Type B pancreatic cell (in vitro differentiated cells): ENCODE measurements around the gene DYNLT4. TPM values are rescaled to one million over a fixed set of nuclear protein-coding genes. Genes with fewer than 3 reads are reported as not detected.
"Not testable (repeated sequence)": the region's sequence is repeated elsewhere in the genome, so short reads cannot be mapped to it uniquely, and the experiment has no call there.

Experiments used
- DNase-seq: peaks from one replicate; pipeline ENCODE4 v3.0.0; 2021; ENCODE audit warnings: mixed read lengths; ENCODE audit not compliant: unreplicated experiment; ENCODE audit errors: extremely low spot score
- H3K27ac Mint-ChIP-seq: 2 replicates; pipeline ENCODE4 v1.8.0; 2021; ENCODE audit warnings: mild to moderate bottlenecking, mixed read lengths
- H3K27me3 Mint-ChIP-seq: 2 replicates; pipeline ENCODE4 v1.8.0; 2021; ENCODE audit warnings: mixed read lengths
- H3K36me3 Mint-ChIP-seq: 2 replicates; pipeline ENCODE4 v1.8.0; 2021; ENCODE audit warnings: mixed read lengths
- H3K4me1 Mint-ChIP-seq: one replicate; pipeline ENCODE4 v1.8.0; 2021; ENCODE audit warnings: mixed read lengths; ENCODE audit not compliant: unreplicated experiment
- H3K4me3 Mint-ChIP-seq: 2 replicates; pipeline ENCODE4 v1.8.0; 2021; ENCODE audit warnings: mild to moderate bottlenecking, mixed read lengths
- H3K9me3 Mint-ChIP-seq: 2 replicates; pipeline ENCODE4 v1.8.0; 2021; ENCODE audit warnings: mixed read lengths
- CTCF ChIP-seq: fragments of 200-600 bp; sonication (generic); conservative IDR thresholded peaks from 2 replicates; pipeline ENCODE4 v1.5.0; 2021; ENCODE audit warnings: antibody characterized with exemption, mild to moderate bottlenecking
- total RNA-seq: library from RNA; stranded (reverse); gene quantifications from 2 replicates; pipeline ENCODE4 v1.2.1, GENCODE V29; 2021; ENCODE audit warnings: low replicate concordance

DYNLT4 gene
- total RNA-seq, 1 donor from 2014 or later, result 1.1 TPM

- no peaks in the 10 kb centered on the region for H3K36me3 Mint-ChIP-seq
- H3K4me3 Mint-ChIP-seq, result no peak overlapping the region
- H3K27ac Mint-ChIP-seq, result no peak overlapping the region
- H3K4me1 Mint-ChIP-seq, result peaks cover 7% of the 10 kb centered on the region
- DNase-seq, result no peak
- TF ChIP-seq CTCF, result no peak
- no peaks in the 10 kb centered on the region for H3K9me3 Mint-ChIP-seq
- H3K27me3 Mint-ChIP-seq, result no peaks in the 10 kb centered on the region
Measured at GRCh38 chr1:44827197-44828002, 20.2 kb upstream of the DYNLT4 start.

- Mint-ChIP-seq H3K9me3 (no peaks in the 10 kb centered on the region), H3K4me1 (peaks cover 6% of the 10 kb centered on the region), H3K4me3 (no peak overlapping the region), H3K27ac (no peak overlapping the region), H3K36me3 (no peaks in the 10 kb centered on the region), H3K27me3 (no peaks in the 10 kb centered on the region)
- no peak for TF ChIP-seq CTCF
- no peak for DNase-seq
Measured at GRCh38 chr1:44826375-44827196, 19.4 kb upstream of the DYNLT4 start.

GRCh38 chr1:44824392-44824791 lies 17.2 kb upstream of the DYNLT4 start:
- not testable (repeated sequence) for H3K9me3 Mint-ChIP-seq, H3K36me3 Mint-ChIP-seq, H3K4me1 Mint-ChIP-seq, H3K4me3 Mint-ChIP-seq, DNase-seq, H3K27ac Mint-ChIP-seq, H3K27me3 Mint-ChIP-seq

GRCh38 chr1:44822981-44823451 lies 15.9 kb upstream of the DYNLT4 start:
- H3K9me3 Mint-ChIP-seq, result no peaks in the 10 kb centered on the region
- no peak for TF ChIP-seq CTCF

GRCh38 chr1:44822131-44822701 lies 15.1 kb upstream of the DYNLT4 start:
- Mint-ChIP-seq H3K9me3 (no peaks in the 10 kb centered on the region), H3K4me1 (peaks cover 17% of the 10 kb centered on the region), H3K27ac (no peak overlapping the region), H3K36me3 (no peaks in the 10 kb centered on the region), H3K4me3 (no peak overlapping the region), H3K27me3 (peaks cover 3% of the 10 kb centered on the region)
- no peak for TF ChIP-seq CTCF
- no peak for DNase-seq

More at GRCh38 chr1:44822981-44823451, 15.9 kb upstream of the DYNLT4 start:
- H3K4me1 Mint-ChIP-seq, result peaks cover 16% of the 10 kb centered on the region
- no peak overlapping the region for H3K4me3 Mint-ChIP-seq
- no peak for DNase-seq
- H3K27ac Mint-ChIP-seq, result no peak overlapping the region
- H3K36me3 Mint-ChIP-seq, result no peaks in the 10 kb centered on the region
- peaks cover 3% of the 10 kb centered on the region for H3K27me3 Mint-ChIP-seq
